GM21786 (cell line): ENCODE measurements around the gene PSMF1.
A peak's percentile ranks its signal among the peaks of the same experiment; 100 is the strongest.
"Not testable (repeated sequence)": the region's sequence is repeated elsewhere in the genome, so short reads cannot be mapped to it uniquely, and the experiment has no call there.

ENCODE experiments used
- ATAC-seq: cut with Tn5 transposase; IDR thresholded peaks from one replicate; pipeline ENCODE4 v1.9.1; 2021; ENCODE audit not compliant: unreplicated experiment

The PSMF1 gene

GRCh38 chr20:1212607-1213396 is 94.4 kb downstream of the PSMF1 start:
- ATAC-seq = peak; percentile 55

- no peak for ATAC-seq
These were observed 96.4 kb downstream of the PSMF1 start for GRCh38 chr20:1214838-1215261.

- ATAC-seq = no peak
These were observed 97.2 kb downstream of the PSMF1 start for GRCh38 chr20:1215386-1216170.

- ATAC-seq = not testable (repeated sequence)
These were observed 98.4 kb downstream of the PSMF1 start for GRCh38 chr20:1216527-1217427.
